ENCODE results near the gene AFG3L2. TPM values are rescaled to one million over a fixed set of nuclear protein-coding genes. Genes with fewer than 3 reads are reported as not detected.

AFG3L2 gene
- total and polyA plus RNA-seq, 2 of the 13 experiments (the other 11 are each of a cell fraction or from before 2014, with no cell fraction given) = 28.6 to 86.9 TPM

DNA sequence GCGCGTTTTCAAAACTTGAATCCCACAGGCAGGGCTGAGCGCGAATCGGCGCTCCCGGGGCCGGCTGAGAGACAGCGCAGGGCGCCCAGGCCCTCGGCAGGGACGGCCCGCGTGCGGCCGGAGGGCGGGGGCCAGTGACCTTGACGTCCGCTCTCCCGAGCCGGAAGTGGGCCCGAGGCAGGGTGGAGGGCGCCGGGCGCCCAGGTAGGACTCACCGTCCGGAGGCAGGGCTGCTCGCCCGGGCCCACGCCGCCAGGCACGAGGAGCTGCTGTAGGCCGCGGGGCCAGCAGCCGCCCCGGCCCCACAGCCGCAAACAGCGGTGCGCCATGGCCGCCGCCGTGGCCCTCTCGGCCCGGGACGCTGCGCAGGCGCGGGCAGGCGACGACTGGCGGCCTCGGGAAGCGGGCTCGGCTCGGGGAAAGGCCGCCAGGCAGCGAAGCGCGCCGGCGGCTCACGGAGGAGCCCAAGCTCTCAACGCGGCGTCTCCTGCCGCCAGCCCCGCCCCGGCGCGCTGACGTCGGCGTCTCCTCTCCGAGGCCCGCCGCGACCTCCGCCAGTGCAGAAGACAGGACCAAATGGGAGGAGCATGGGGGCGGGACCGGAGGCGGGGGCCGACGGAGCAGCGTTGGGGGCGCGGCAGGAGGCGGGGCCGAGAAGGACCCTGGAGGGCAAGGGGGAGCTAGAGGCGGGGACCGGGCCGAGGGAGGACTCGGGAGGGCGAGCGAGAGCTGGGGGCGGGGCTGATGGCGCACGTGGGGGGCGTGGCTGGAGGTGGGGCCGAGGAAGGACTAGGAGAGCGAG is at the start of gene AFG3L2 (continued):
- TF ChIP-seq, protein P1, sequence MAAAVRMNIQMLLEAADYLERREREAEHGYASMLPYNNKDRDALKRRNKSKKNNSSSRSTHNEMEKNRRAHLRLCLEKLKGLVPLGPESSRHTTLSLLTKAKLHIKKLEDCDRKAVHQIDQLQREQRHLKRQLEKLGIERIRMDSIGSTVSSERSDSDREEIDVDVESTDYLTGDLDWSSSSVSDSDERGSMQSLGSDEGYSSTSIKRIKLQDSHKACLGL (CRISPR knock-in tag; IDR thresholded peaks at IDR 0.05) = peak; percentile 81
- TF ChIP-seq EED (CRISPR knock-in tag; IDR thresholded peaks at IDR 0.05) (no peak), ESRRA (CRISPR knock-in tag; IDR thresholded peaks at IDR 0.05; ENCODE audit: low read depth) (peak; percentile 96), ATF1 (CRISPR knock-in tag; IDR thresholded peaks at IDR 0.05) (no peak), GPN1 (CRISPR knock-in tag; IDR thresholded peaks at IDR 0.05; ENCODE audit: borderline replicate concordance) (no peak), ZNF180 (CRISPR knock-in tag; IDR thresholded peaks at IDR 0.05; ENCODE audit: borderline replicate concordance, low read depth) (no peak), ZNF547 (CRISPR knock-in tag; IDR thresholded peaks at IDR 0.05) (peak; percentile 82), GATAD1 (CRISPR knock-in tag; IDR thresholded peaks at IDR 0.05) (no peak), ZNF878 (CRISPR knock-in tag; IDR thresholded peaks at IDR 0.05) (peak; percentile 43; the same call in 1 of the 2 replicates), TMF1 (CRISPR knock-in tag; IDR thresholded peaks at IDR 0.05; ENCODE audit: low read depth) (peak; percentile 76; the same call in 1 of the 2 replicates), YEATS4 (CRISPR knock-in tag; IDR thresholded peaks at IDR 0.05; ENCODE audit: borderline replicate concordance) (peak; percentile 83), NR2F1 (CRISPR knock-in tag; IDR thresholded peaks at IDR 0.05) (no peak), PRMT3 (CRISPR knock-in tag; IDR thresholded peaks at IDR 0.05; ENCODE audit: borderline replicate concordance, low read depth) (peak; percentile 98), ATF7 (IDR thresholded peaks at IDR 0.05) (no peak), ATF7 (CRISPR knock-in tag; IDR thresholded peaks at IDR 0.05) (no peak), SNRNP70 (IDR thresholded peaks at IDR 0.05; ENCODE audit: low read depth, low read length) (no peak), ZNF850 (CRISPR knock-in tag; conservative IDR thresholded peaks at IDR 0.05) (no peak), ZNF768 (CRISPR knock-in tag; IDR thresholded peaks at IDR 0.05) (peak; percentile 54; the same call in 1 of the 2 replicates), KMT2B (CRISPR knock-in tag; IDR thresholded peaks at IDR 0.05) (no peak), ZSCAN31 (CRISPR knock-in tag; IDR thresholded peaks at IDR 0.05; ENCODE audit: low read depth) (peak; percentile 89)
- TF ChIP-seq, protein P2, sequence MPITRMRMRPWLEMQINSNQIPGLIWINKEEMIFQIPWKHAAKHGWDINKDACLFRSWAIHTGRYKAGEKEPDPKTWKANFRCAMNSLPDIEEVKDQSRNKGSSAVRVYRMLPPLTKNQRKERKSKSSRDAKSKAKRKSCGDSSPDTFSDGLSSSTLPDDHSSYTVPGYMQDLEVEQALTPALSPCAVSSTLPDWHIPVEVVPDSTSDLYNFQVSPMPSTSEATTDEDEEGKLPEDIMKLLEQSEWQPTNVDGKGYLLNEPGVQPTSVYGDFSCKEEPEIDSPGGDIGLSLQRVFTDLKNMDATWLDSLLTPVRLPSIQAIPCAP (CRISPR knock-in tag; IDR thresholded peaks at IDR 0.05; ENCODE audit: low read depth) = no peak
- TF ChIP-seq, protein P3, sequence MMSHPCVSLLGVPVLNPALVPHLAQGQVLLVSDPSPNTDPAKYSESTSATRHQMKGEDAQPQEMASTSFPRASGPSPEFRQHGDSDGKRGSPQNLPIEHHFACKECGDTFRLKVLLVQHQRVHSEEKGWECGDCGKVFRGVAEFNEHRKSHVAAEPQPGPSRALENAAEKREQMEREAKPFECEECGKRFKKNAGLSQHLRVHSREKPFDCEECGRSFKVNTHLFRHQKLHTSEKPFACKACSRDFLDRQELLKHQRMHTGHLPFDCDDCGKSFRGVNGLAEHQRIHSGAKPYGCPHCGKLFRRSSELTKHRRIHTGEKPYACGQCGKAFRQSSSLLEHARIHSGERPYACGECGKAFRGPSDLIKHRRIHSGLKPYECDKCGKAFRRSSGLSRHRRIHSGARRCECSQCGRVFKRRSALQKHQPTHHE (CRISPR knock-in tag; IDR thresholded peaks at IDR 0.05; ENCODE audit: borderline replicate concordance) = no peak
- TF ChIP-seq, protein P4, sequence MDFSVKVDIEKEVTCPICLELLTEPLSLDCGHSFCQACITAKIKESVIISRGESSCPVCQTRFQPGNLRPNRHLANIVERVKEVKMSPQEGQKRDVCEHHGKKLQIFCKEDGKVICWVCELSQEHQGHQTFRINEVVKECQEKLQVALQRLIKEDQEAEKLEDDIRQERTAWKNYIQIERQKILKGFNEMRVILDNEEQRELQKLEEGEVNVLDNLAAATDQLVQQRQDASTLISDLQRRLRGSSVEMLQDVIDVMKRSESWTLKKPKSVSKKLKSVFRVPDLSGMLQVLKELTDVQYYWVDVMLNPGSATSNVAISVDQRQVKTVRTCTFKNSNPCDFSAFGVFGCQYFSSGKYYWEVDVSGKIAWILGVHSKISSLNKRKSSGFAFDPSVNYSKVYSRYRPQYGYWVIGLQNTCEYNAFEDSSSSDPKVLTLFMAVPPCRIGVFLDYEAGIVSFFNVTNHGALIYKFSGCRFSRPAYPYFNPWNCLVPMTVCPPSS (IDR thresholded peaks at IDR 0.05) = no peak
- TF ChIP-seq, protein P5, sequence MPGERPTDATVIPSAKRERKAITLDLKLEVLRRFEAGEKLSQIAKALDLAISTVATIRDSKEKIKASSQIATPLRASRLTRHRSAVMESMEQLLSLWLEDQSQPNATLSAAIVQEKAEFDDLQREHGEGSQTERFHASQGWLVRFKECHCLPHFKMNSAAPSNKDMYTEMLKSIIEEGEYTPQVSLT (CRISPR knock-in tag; IDR thresholded peaks at IDR 0.05; ENCODE audit: borderline replicate concordance, low read depth) = no peak

Measured in HepG2 (cell line).